Keratinocyte (primary cell): ENCODE data around the gene ABTB1. TPM values are rescaled to one million over a fixed set of nuclear protein-coding genes. Genes with fewer than 3 reads are reported as not detected.

ENCODE experiments used
- DNase-seq: peaks from one replicate; pipeline ENCODE4 v3.0.0-alpha.2; 2011; ENCODE audit warnings: low read depth, missing footprints, low spot score
- FAIRE-seq: peaks from 2 replicates; lab custom pipeline; 2011; peaks lifted over from hg19 to GRCh38; lab: Jason Lieb, UNC
- H2AFZ ChIP-seq: 2 replicates; pipeline ENCODE4 v1.6.0; 2012; ENCODE audit warnings: low read length, control low read depth, inconsistent platforms; ENCODE audit not compliant: control insufficient read depth
- H3K27ac ChIP-seq: 2 replicates; pipeline ENCODE4 v1.5.1; 2011; ENCODE audit warnings: low read length; ENCODE audit not compliant: control insufficient read depth, insufficient read depth
- H3K27me3 ChIP-seq: 3 replicates; pipeline ENCODE4 v1.6.0; 2011; ENCODE audit warnings: low read length; ENCODE audit not compliant: control insufficient read depth, insufficient read depth; ENCODE audit errors: extremely low read depth
- H3K36me3 ChIP-seq, 2 experiments: 2 replicates in 1 of 2; 3 replicates in 1 of 2; pipeline ENCODE4 v1.5.1; 2011; ENCODE audit warnings: low read length in 2 of 2, mild to moderate bottlenecking in 1 of 2; ENCODE audit not compliant: control insufficient read depth in 2 of 2, insufficient read depth in 2 of 2; ENCODE audit errors: extremely low read depth in 1 of 2
- H3K4me1 ChIP-seq: 3 replicates; pipeline ENCODE4 v1.5.1; 2011; ENCODE audit warnings: low read length; ENCODE audit not compliant: control insufficient read depth, insufficient read depth; ENCODE audit errors: extremely low read depth
- H3K4me2 ChIP-seq: 3 replicates; pipeline ENCODE4 v1.6.0; 2011; ENCODE audit warnings: low read depth, low read length; ENCODE audit not compliant: control insufficient read depth, insufficient read depth; ENCODE audit errors: extremely low read depth
- H3K4me3 ChIP-seq, 3 experiments: fragments of 200-600 bp in 1 of 3; sonication (generic) in 1 of 3; 2 replicates in 2 of 3; 3 replicates in 1 of 3; pipeline ENCODE4 v1.5.1; 2011 to 2016; ENCODE audit warnings: low read length in 3 of 3, mild to moderate bottlenecking in 3 of 3, control low read depth in 2 of 3, inconsistent platforms in 1 of 3, low read depth in 1 of 3, mixed read lengths in 1 of 3, mixed run types in 1 of 3, moderate library complexity in 1 of 3; ENCODE audit not compliant: control insufficient read depth in 2 of 3, insufficient read depth in 2 of 3; ENCODE audit errors: extremely low read depth in 1 of 3
- H3K79me2 ChIP-seq: 2 replicates; pipeline ENCODE4 v1.6.0; 2012; ENCODE audit warnings: low read length; ENCODE audit not compliant: control insufficient read depth, insufficient read depth
- H3K9ac ChIP-seq: 3 replicates; pipeline ENCODE4 v1.6.0; 2011; ENCODE audit warnings: low read length; ENCODE audit not compliant: control insufficient read depth, insufficient read depth; ENCODE audit errors: extremely low read depth
- H3K9me1 ChIP-seq: 3 replicates; pipeline ENCODE4 v1.6.0; 2011; ENCODE audit warnings: low read length; ENCODE audit not compliant: control insufficient read depth, insufficient read depth; ENCODE audit errors: extremely low read depth
- H3K9me3 ChIP-seq: 2 replicates; pipeline ENCODE4 v1.5.1; 2012; ENCODE audit warnings: low read depth, low read length; ENCODE audit not compliant: control insufficient read depth
- H4K20me1 ChIP-seq: 3 replicates; pipeline ENCODE4 v1.6.0; 2011; ENCODE audit warnings: low read length; ENCODE audit not compliant: control insufficient read depth, insufficient read depth; ENCODE audit errors: extremely low read depth
- CTCF ChIP-seq, 3 experiments: IDR thresholded peaks in 1 of 3; conservative IDR thresholded peaks in 1 of 3; optimal IDR thresholded peaks in 1 of 3; 2 replicates in 2 of 3; 3 replicates in 1 of 3; pipeline versions ENCODE3 to v1.5.1; 2011; ENCODE audit warnings: low read length in 3 of 3, mild to moderate bottlenecking in 3 of 3, moderate library complexity in 2 of 3, control low read depth in 1 of 3, inconsistent platforms in 1 of 3; ENCODE audit not compliant: insufficient read depth in 2 of 3; ENCODE audit errors: extremely low read depth in 1 of 3
- EZH2 ChIP-seq: IDR thresholded peaks from one replicate; pipeline ENCODE4 v1.6.1; 2012; ENCODE audit warnings: inconsistent platforms, mild to moderate bottlenecking, low read length, moderate library complexity
- dilution Hi-C: fragments of 300-500 bp; cut with MboI; formaldehyde crosslinking; loops from one replicate; pipeline ENCODE4 v1.7.0; 2020; ENCODE audit warnings: low sequenced_read_pairs; ENCODE audit not compliant: extremely low pct_ligation_motif_present
- polyA plus RNA-seq, 5 experiments: library from polyadenylated mRNA; depleted of rRNA in 3 of 5; stranded (reverse) in 3 of 5; stranded (forward) in 1 of 5; unstranded in 1 of 5; fragments of >200 nt; gene quantifications; 1 replicate in 1 of 5; 2 replicates in 3 of 5; 3 replicates in 1 of 5; pipeline versions ENCODE4 v1.2.1 to v1.2.3, GENCODE V29; 2011 to 2012; ENCODE audit warnings: missing spikeins in 2 of 5, low read depth in 1 of 5, low replicate concordance in 1 of 5

Gene ABTB1
- polyA plus RNA-seq, 1 donor (not counting 4 experiments of a cell fraction or from before 2014, with no cell fraction given) = 11.6 TPM

GRCh38 chr3:127670229-127670559 lies 2.6 kb upstream of the ABTB1 start:
- H3K9ac ChIP-seq = no peak overlapping the region
- H3K4me3 ChIP-seq = no peak overlapping the region
- no peak for DNase-seq
- no peaks in the 10 kb centered on the region for H3K36me3 ChIP-seq
- H3K9me3 ChIP-seq = no peaks in the 10 kb centered on the region
- H4K20me1 ChIP-seq = no peaks in the 10 kb centered on the region
- H3K9me1 ChIP-seq = no peaks in the 10 kb centered on the region
- no peak for TF ChIP-seq CTCF (optimal IDR thresholded peaks at IDR 0.05 in 1 of 3, IDR thresholded peaks at IDR 0.05 in 1 of 3, conservative IDR thresholded peaks at IDR 0.05 in 1 of 3; ENCODE audit: extremely low read depth in 1 of 3, insufficient read depth in 2 of 3, low read length in 3 of 3)
- TF ChIP-seq EZH2 = no peak
- peaks cover 11% of the 10 kb centered on the region for H3K4me1 ChIP-seq
- no peak for FAIRE-seq
- no peak overlapping the region for H2AFZ ChIP-seq
- H3K27ac ChIP-seq = no peak overlapping the region
- H3K79me2 ChIP-seq = no peaks in the 10 kb centered on the region
- H3K4me2 ChIP-seq = no peak overlapping the region
- dilution Hi-C loops = no loop called here
- no peaks in the 10 kb centered on the region for H3K27me3 ChIP-seq

DNA sequence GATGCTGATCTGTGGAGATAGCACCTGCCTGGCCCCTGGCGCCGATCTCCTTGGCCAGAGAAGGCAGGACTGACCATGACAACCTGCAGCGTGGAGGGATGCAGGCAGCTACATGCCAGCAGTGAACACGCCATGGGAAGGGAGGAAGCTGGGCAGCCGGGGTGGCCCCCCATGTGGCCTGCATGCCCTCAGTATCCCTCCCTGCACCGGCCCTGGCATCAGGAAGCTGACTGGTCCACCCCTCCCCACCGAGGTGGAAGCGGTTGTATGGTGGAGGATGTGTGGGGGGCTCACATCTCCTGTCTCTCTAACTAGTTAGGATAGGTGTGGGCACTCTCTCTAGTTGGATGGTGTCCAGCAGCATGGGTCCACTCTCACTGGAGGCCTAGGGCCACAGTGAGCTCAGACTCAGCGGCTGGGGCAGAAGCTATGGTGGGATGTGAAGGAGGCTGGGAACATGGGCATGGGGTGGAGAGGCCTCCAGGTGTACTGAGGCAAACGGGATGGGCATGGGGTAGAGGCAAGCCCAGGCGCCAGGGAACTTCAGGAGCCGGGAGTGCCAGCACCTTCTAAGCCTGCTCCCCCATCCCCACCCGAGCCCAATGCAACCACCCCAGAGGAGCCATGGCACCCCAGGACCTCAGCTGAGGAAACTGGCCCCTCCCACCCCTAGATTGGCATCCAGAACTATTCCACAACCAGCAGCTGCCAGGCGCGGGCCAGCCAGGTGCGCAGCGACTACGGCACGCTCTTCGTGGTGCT lies 1.8 kb upstream of the ABTB1 start:
- no peak overlapping the region for H3K27ac ChIP-seq
- no peak overlapping the region for H3K9ac ChIP-seq
- no peak for FAIRE-seq
- H3K4me3 ChIP-seq = no peak overlapping the region
- dilution Hi-C loops = no loop called here
- no peaks in the 10 kb centered on the region for H3K27me3 ChIP-seq
- TF ChIP-seq CTCF (optimal IDR thresholded peaks at IDR 0.05 in 1 of 3, IDR thresholded peaks at IDR 0.05 in 1 of 3, conservative IDR thresholded peaks at IDR 0.05 in 1 of 3; ENCODE audit: extremely low read depth in 1 of 3, insufficient read depth in 2 of 3, low read length in 3 of 3) (no peak), EZH2 (no peak)
- peaks cover 16% of the 10 kb centered on the region for H3K4me1 ChIP-seq
- H3K9me1 ChIP-seq = no peaks in the 10 kb centered on the region
- no peak overlapping the region for H3K4me2 ChIP-seq
- DNase-seq = no peak
- no peak overlapping the region for H2AFZ ChIP-seq
- no peaks in the 10 kb centered on the region for H3K9me3 ChIP-seq
- H3K79me2 ChIP-seq = no peaks in the 10 kb centered on the region
- H4K20me1 ChIP-seq = no peaks in the 10 kb centered on the region
- H3K36me3 ChIP-seq = no peaks in the 10 kb centered on the region
